ENCODE results near the gene C1orf105. TPM values are rescaled to one million over a fixed set of nuclear protein-coding genes. Genes with fewer than 3 reads are reported as not detected.

Gene C1orf105
- total and polyA plus RNA-seq, 2 experiments from 2014 or later = 0.23 to 2.2 TPM

- no peak overlapping the region for H3K4me3 ChIP-seq
- TF ChIP-seq EZH2 (IDR thresholded peaks at IDR 0.05; ENCODE audit: borderline replicate concordance) (no peak), CTCF (IDR thresholded peaks at IDR 0.05; ENCODE audit: poor library complexity) (no peak), EZH2phosphoT487 (IDR thresholded peaks at IDR 0.05; ENCODE audit: low read depth, severe bottlenecking, unreplicated experiment) (no peak)
- H3K27me3 ChIP-seq = no peaks in the 10 kb centered on the region
- no peaks in the 10 kb centered on the region for H3K9me3 ChIP-seq (ENCODE audit: low read depth)
- H2AFZ ChIP-seq = no peak overlapping the region
- H3K9me2 ChIP-seq (replicated peaks; ENCODE audit: insufficient read depth) = no peaks in the 10 kb centered on the region
- no peak for DNase-seq (ENCODE audit: low spot score)
- no peaks in the 10 kb centered on the region for H3K36me3 ChIP-seq (replicated peaks; ENCODE audit: insufficient read depth, low read depth)
- H3K27ac ChIP-seq = peak overlapping the region; percentile 52
- H3K79me2 ChIP-seq = no peaks in the 10 kb centered on the region
- H4K20me1 ChIP-seq (ENCODE audit: insufficient read depth, poor library complexity, severe bottlenecking) = no peaks in the 10 kb centered on the region
- peaks cover 9% of the 10 kb centered on the region for H3K4me1 ChIP-seq (ENCODE audit: insufficient read depth)
- no peak overlapping the region for H3K4me2 ChIP-seq
Observed at GRCh38 chr1:172473842-172474241, 53.4 kb downstream of the C1orf105 start.

GRCh38 chr1:172476218-172476811 is 55.8 kb downstream of the C1orf105 start:
- Histone ChIP-seq H3K36me3 (replicated peaks; ENCODE audit: insufficient read depth, low read depth) (no peaks in the 10 kb centered on the region), H4K20me1 (ENCODE audit: insufficient read depth, poor library complexity, severe bottlenecking) (no peaks in the 10 kb centered on the region), H3K27me3 (no peaks in the 10 kb centered on the region), H3K27ac (peak overlapping the region; percentile 88), H3K4me1 (ENCODE audit: insufficient read depth) (peaks cover 9% of the 10 kb centered on the region), H3K79me2 (no peaks in the 10 kb centered on the region), H2AFZ (no peak overlapping the region), H3K4me2 (no peak overlapping the region), H3K4me3 (no peak overlapping the region), H3K9me3 (ENCODE audit: low read depth) (no peaks in the 10 kb centered on the region), H3K9me2 (replicated peaks; ENCODE audit: insufficient read depth) (no peaks in the 10 kb centered on the region)
- 59% methylated on average over 4 of the region's 4 CpGs for WGBS (ENCODE audit: low lambda C conversion rate, missing lambda C conversion rate)
- DNase-seq (ENCODE audit: low spot score) = peak; percentile 71
- TF ChIP-seq CTCF (IDR thresholded peaks at IDR 0.05; ENCODE audit: poor library complexity) (no peak), EZH2 (IDR thresholded peaks at IDR 0.05; ENCODE audit: borderline replicate concordance) (no peak), EZH2phosphoT487 (IDR thresholded peaks at IDR 0.05; ENCODE audit: low read depth, severe bottlenecking, unreplicated experiment) (no peak)

- DNase-seq (ENCODE audit: low spot score) = no peak
- Histone ChIP-seq H3K4me1 (ENCODE audit: insufficient read depth) (peaks cover 12% of the 10 kb centered on the region), H3K4me2 (no peak overlapping the region), H3K79me2 (no peaks in the 10 kb centered on the region), H3K9me3 (ENCODE audit: low read depth) (no peaks in the 10 kb centered on the region), H3K27ac (peak overlapping the region; percentile 88), H2AFZ (no peak overlapping the region), H3K9me2 (replicated peaks; ENCODE audit: insufficient read depth) (no peaks in the 10 kb centered on the region), H4K20me1 (ENCODE audit: insufficient read depth, poor library complexity, severe bottlenecking) (no peaks in the 10 kb centered on the region), H3K27me3 (no peaks in the 10 kb centered on the region), H3K36me3 (replicated peaks; ENCODE audit: insufficient read depth, low read depth) (no peaks in the 10 kb centered on the region), H3K4me3 (no peak overlapping the region)
- 81% methylated on average over 2 of the region's 2 CpGs for WGBS (ENCODE audit: low lambda C conversion rate, missing lambda C conversion rate)
- no peak for TF ChIP-seq EZH2phosphoT487 (IDR thresholded peaks at IDR 0.05; ENCODE audit: low read depth, severe bottlenecking, unreplicated experiment)
- no peak for TF ChIP-seq CTCF (IDR thresholded peaks at IDR 0.05; ENCODE audit: poor library complexity)
- no peak for TF ChIP-seq EZH2 (IDR thresholded peaks at IDR 0.05; ENCODE audit: borderline replicate concordance)
Observed at GRCh38 chr1:172477216-172477615, 56.7 kb downstream of the C1orf105 start.
